Measurements from ENCODE around the gene CYP46A1.
A peak's percentile ranks its signal among the peaks of the same experiment; 100 is the strongest.

CYP46A1 gene

DNA sequence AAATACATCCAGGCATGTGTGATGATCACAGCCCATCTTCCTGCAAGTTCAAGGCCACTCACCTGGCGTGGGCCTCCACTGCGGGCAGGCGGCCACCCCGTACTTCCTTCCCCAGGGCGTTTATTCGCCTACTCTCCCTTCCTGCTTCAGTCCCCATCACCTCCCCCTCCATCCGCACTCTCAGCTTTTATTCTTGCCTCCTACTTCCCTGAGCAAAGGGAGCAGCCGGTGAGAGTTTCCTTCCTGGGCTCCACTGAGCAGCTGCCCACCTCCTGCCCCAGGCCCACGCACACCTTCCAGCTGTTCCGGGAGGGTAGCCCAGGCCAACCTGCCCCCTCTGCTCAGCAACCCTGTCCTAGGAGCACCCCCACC is 4.1 kb downstream of the CYP46A1 start:
- no peak for DNase-seq (ENCODE audit: low read depth)

DNA sequence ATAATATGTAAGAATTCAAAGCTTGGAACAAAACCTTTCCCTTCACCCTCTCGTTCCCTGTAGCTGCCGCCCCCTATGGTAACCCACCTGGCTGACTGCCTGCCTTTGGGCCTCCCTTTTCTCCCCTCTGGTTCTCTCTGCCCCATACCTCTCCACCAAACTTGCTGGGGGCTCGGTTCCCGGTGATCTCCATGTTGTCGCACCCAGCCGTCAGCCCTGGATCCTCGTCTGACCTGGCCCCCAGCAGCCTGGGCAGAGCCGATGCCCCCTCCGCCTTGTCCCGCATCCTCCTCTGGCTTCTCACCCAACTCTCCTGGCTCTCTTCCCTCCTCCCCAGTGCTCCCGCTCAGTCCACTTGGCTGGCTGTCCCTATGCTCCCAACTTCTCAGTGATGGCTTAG is 4.5 kb downstream of the CYP46A1 start:
- no peak for DNase-seq (ENCODE audit: low read depth)

DNA sequence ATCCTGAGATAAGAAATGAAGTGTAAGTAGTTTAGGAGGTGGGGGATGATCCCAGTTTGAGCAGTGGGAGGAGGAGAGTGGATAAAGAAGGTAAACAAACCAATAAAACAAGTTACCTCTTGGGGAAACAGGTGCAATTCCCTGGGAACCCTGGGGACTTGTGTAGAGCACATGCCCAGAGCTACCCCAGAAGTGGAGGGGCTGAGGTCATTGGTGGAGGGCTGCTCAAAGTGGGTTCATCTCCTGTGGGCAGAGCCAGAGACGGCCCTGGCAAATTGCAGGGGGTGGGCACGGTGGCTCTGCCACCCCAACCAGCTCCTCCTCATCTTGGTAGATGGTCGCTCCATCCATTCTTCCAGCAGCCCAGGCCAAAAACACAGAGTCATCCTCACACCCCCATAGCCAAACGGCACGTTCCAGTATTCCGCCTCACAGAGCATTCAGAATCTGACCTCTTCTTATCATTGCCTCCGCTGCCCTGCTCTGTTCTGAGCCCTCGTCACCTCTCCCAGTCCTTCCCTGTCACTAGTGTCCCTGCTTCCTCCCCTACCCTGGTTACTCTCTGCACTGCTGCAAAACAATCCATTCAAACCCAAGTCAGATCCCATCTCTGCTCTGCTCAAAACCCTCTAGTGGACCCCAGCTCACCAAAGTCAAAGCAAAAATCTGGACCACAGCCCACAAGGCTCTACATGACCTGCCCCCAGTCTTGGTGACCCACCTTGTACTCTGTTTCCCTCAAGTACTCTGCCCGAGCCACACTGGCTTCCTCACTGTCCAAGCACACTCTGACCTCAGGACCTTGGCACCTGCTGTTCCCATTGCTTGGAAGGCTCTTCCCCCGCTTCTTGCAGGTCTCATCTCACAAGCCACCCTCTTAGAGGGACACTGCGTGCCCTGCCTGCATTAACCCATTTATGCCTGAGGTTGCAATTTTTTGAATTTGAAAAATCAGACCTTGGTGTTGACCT is 5.5 kb downstream of the CYP46A1 start:
- DNase-seq (ENCODE audit: low read depth), result no peak

DNA sequence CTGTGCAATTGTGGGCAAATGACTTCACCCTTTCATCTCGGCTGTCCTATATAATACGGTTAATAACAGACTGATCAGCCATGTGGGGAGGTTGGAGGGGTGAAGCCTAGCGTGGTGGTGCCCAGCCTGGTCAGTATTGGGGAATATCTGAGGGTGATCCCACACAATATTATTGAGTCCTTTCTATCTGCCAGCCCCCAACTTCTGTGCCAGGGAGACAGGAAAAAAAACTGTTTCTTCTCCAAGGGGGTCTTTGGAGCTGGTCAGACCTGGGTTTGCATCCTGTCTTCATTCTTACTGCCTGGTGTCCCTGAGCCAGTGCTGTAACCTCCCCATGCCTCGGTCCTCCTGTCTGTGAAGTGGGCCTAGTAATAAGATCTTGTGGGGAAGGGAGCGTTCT is 6.5 kb downstream of the CYP46A1 start:
- DNase-seq (ENCODE audit: low read depth), result no peak

DNA sequence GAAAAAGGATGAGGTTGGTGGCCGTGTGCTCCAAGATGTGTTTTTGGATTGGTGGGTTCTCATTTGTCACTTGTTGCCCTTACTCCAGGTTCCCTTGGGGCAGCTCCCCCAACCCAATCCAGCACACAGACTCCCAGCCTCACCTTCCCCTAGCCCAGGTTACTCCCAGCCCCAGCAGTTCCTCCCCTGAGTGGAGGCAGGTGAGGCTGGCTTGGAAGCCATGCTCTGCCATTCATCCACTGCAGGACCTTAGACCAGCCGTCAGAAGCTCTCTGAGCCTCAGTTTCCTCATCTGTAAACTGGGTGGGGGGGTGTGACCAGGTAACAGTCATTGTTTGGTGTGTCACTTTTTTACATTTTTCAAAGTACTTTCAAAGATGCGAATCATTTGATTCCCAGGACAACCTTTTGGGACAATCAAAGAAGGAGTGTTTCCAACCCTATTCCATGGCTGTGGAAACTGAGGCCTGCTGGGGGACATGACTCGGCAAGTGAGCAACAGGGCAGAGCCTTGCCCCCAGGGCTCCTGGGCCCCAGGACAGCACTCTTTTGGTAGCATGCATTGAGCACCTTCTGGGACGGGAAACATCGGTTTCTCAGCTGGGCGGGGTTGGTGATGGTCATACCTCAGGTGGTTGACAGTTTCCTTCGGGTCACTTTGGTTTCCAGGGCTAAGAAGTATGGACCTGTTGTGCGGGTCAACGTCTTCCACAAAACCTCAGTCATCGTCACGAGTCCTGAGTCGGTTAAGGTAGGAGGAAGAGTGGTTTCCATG is 7.2 kb downstream of the CYP46A1 start:
- DNase-seq (ENCODE audit: low read depth), result no peak

DNA sequence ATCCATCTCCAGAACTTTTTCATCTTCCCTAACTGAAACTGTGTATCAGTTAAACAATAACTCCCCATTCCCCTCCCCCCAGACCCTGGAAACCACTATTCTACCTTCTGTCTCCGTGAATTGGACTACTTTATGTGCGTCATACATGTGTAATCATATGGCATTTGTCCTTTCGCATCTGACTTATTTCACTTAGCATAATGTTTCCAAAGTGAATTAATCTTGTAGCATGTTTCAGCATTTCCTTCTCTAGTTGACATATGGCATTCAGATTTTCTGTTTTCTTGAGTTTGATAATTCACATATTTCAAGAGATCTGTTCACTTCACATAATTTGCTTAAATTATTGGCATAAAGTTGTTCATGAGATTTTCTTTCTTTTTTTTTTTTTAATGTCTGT is 9.8 kb downstream of the CYP46A1 start:
- no peak for DNase-seq (ENCODE audit: low read depth)

DNA sequence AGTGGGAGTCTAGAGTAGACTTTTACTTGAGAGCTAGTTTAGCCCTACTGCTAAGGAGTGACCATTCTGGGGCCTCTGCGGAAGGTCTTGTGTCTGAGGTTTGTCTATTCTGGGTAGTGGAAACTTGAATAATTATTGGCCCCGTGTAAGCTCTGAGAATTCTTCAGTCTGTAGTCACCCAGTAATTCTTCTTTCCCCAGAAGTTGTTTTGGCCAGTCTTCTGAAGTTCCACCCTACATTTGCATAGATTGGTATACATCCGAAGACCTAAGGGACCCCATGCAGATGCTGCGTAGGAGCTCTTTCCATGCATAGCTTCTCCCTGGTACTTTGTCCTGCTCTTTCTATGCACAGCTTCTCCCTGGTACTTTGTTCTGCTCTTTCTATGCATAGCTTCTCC is 12.8 kb downstream of the CYP46A1 start:
- no peak for DNase-seq (ENCODE audit: low read depth)

DNA sequence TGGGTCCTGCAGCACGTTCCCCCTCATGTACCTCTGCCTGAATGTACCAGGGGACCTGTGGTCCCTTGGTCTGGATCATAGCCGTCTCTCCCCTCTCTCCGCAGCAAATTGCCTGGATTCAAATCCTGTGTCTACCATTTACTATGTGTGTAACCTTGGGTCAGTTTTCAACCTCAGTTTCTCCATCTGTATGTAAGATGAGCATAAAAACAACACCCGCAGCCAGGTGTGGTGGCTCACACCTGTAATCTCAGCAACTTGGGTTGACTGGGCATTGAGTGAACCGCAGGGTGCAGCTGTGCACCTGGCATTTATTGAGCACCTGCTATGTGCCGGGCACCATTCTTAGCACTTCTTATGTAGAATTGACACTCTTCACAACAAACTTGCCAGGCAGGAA is 14.1 kb downstream of the CYP46A1 start:
- DNase-seq (ENCODE audit: low read depth), result no peak

DNA sequence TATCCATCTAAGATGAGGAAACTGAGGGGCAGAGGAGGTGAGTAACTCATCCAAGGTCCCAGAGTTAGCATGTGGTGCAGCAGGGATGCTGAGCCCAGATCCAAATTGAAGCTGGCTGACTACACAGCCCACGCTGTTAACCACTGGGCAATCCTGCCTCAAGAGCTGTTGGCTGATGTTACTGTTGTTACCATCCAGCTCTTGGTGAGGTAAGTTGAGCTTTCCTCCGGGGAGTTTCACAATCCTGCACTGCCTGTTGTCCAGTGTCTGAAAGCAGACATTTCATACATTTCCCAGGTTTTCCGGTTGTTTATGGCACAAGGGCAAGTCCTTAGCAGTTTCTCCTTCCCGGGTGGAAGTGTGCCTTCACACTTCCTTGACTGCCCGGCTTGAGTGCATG is 14.5 kb downstream of the CYP46A1 start:
- DNase-seq (ENCODE audit: low read depth), result peak; percentile 16

DNA sequence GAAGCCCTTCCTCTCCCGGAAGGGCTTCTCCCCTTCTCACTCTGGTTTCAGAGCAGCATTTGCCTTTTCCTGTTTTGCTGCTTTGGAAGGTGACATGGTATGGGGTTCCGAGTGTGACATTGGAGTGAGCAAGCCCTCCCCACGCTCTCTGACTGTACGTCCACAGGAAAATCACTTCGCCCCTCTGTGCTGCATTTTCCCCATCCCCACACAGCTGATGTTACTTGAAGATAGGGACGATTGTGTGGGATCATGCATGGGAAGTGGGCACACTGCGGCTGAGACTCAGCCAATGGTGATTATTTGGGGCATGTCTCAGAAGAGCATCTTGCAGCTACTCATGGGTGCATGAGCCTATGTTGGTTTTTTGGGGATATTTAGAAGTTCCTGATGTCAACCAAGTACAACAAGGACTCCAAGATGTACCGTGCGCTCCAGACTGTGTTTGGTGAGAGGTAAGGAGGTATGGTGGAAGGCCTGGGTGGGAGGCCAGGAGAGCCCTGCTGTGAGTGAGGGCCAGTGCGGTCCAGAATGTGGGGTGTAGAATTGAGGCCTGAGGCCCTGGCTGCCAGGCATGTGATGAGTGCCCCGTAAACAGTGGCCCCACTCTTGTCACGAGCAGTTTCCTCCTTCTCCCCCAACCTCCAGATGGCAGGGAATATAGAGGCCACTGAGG is 15.1 kb downstream of the CYP46A1 start:
- no peak for DNase-seq (ENCODE audit: low read depth)

DNA sequence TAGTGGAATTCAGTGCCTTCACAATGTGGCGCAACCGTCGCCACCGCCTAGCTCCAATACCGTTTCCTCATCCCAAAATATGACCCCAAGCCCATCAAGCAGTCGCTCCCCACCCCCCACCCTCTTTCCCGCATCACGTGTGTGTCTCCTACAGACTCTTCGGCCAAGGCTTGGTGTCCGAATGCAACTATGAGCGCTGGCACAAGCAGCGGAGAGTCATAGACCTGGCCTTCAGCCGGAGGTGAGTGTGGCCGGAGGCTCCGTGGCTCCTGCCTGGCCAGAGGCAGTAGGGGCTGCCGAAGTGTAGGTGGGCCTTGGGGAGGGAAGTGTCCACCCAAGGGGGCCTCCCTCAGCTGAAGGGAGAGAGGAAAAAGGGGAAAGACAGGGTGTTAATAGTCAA is 15.8 kb downstream of the CYP46A1 start:
- no peak for DNase-seq (ENCODE audit: low read depth)

DNA sequence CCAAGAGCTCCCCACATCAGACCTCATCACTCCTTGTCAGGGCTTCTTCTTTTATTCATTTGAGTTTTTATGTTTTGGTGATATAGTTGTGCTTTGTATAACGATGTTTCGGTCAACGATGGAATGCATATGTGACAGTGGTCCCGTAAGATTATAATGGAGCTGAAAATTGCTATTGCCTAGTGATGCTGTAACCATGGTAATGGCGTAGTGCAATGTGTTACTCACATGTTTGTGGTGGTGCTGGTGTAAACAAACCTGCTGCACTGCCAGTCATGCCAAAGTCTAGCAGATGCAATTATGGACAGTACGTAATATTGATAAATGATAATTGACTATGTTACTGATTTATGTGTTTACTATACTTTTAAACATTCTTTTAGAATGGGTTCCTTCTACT is 16.3 kb downstream of the CYP46A1 start:
- no peak for DNase-seq (ENCODE audit: low read depth)

DNA sequence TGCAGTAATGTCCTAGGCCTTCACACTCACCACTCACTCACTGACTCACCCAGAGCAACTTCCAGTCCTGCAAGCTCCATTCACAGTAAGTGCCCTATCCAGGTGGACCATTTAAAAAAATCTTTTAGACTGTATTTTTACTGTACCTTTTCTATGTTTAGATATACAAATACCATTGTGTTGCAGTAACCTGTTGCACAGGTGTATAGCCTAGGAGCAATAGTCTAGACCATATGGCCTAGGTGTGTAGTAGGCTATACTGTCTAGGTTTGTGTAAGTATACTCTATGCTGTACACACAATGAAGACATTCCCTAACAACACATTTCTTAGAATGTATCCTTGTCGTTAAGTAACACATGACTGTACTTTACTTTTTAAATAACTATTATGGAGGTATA is 17.2 kb downstream of the CYP46A1 start:
- no peak for DNase-seq (ENCODE audit: low read depth)

DNA sequence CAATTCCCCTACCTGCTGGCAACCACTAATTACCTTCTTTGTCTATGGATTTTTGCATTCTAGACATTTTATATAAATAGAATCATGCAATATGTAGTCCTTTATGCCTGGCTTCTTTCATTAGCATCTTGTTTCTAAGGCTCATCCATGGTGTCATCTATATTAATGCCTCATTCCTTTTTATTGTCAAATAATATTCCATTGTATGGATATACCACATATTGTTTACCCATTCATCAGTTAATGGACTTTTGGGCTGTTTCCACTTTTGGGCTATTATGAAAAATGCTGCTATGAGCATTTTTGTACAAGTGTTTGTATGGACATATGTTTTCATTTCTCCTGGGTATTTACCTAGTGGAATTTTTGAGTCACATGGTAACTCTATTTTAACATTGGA is 18.0 kb downstream of the CYP46A1 start:
- no peak for DNase-seq (ENCODE audit: low read depth)

DNA sequence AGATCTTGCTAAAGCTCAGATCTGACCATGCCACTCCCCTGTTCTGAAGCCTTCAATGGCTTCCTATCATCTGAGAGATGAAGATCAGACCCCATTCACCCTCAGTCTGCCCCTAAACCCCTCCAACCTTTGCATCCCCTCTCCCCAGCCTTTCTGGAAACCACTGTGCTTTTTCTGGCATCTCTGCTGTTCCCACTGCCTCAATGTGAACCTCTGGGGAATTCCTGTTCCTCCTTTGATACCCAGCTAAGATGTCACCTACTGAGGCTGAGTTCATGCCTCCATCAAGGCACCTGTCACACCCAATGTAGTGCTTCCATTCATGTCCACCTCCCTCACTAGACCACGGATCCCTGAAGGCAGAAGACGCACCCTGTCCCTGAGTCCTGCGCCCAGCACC is 19.3 kb downstream of the CYP46A1 start:
- no peak for DNase-seq (ENCODE audit: low read depth)

DNA sequence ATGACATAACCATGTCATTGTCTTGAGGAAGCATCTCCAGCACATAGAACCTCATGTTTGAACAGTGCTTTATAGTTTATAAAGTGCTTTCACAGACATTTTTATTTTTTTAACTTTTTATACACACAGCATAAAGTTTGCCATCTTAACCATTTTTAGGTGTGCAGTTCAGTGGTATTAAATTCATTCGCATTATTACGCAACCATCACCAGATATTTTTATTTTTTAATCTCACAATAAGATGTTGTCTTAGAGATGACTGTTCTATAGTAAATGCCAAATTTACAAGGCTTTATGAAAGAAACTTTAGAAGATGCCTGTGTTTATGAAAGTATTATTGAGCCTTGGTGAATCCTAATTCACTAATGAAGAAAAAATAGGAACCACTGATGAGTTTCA is 19.9 kb downstream of the CYP46A1 start:
- DNase-seq (ENCODE audit: low read depth), result no peak

DNA sequence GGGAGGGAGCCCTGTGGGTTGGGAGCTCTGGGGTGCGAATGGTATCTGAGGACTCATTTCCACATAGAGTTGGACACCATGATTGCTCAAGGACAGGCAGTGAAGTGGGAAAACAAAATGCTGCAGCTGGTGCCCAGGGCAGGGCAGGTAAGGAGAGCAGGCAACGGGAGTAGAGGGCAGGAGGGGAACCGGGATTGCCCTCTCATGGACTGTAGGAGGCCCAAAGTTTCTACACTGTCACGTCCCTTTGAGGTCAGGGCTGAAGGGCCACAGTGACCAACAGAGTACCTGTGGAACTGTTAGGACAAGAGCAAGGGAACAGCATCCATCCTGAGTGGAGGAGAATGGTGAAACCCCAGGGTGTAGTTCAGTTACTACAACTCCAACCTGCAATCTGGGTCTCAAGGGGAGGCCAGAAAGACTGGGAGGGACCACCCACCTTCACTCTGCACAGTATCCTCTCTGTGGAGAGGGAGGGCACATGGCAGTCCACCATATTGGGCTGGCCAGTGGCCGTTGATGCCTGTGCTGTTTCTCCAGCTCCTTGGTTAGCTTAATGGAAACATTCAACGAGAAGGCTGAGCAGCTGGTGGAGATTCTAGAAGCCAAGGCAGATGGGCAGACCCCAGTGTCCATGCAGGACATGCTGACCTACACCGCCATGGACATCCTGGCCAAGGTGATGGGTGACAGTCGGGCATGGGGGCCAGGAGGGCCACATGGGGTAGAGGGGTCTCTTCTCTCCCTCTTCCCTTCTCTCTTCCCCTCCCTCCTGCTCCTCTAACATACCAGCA is 22.2 kb downstream of the CYP46A1 start:
- no peak for DNase-seq (ENCODE audit: low read depth)

DNA sequence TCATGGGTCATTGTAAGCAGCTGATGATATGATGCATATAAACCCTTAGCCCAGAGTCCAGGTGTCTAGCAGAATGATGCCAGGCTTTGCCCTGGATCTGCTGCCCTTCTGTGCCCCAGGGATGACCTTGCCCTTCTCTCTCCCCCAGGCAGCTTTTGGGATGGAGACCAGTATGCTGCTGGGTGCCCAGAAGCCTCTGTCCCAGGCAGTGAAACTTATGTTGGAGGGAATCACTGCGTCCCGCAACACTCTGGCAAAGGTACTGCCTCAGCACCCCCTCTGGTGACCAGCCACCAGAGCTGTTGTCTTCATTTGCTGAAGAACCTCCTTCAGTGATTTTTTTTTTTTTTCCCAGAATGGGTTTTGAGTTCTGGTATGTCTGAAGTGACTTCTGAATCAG is 23.3 kb downstream of the CYP46A1 start:
- no peak for DNase-seq (ENCODE audit: low read depth)

DNA sequence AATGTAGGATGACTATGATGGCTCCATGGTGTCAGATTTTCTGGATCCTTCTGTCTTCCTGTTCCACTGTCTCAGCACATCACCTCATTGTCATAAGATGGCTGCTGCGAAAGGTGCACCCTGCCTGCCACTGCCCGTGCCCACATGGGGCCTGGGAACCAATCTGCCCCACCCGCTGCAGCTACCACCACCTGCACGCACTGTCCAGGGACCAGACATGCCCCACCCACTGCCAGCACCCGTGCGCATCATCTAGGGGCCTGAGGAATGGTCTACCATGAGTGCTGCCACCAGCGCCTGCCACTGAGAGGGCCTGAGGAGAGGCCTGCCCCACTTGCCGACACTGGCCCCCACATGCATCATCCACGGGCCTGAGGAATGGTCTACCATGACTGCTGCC is 23.8 kb downstream of the CYP46A1 start:
- no peak for DNase-seq (ENCODE audit: low read depth)

DNA sequence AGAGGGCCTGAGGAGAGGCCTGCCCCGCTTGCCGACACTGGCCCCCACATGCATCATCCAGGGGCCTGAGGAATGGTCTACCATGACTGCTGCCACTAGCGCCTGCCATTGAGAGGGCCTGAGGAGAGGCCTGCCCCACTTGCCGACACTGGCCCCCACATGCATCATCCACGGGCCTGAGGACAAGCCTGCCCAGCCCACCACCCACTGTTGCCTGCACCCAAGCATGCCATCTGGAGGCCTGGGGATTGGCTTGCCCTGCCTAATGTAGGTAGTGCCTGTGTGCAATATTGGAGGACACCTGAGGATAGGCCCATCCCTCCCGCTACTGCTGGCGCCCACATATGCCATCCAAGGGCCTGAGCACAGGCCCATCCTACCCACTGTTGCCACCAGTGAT is 24.4 kb downstream of the CYP46A1 start:
- no peak for DNase-seq (ENCODE audit: low read depth)

DNA sequence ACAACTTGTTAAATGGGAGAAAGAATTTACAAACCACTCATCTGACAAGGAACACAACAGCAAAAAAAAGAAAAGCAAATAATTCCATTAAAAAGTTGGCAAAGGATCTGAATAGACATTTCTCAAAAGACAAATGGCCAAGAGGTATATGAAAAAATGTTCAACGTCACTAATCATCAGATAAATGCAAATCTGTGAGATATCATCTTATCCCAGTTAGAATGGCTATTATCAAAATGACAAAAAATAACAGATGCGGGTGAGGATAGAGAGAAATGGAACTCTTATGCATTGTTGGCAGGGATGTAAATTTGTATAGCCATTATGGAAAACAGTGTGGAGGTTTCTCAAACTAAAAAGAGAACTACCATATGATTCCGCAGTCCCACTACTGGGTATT is 29.9 kb downstream of the CYP46A1 start:
- no peak for DNase-seq (ENCODE audit: low read depth)

Data from fibroblast of gingiva (primary cell).